ENCODE results near the gene ACTR3. TPM values are rescaled to one million over a fixed set of nuclear protein-coding genes. Genes with fewer than 3 reads are reported as not detected.

ACTR3 gene
- total and polyA plus RNA-seq, 2 of the 4 experiments (the other 2 are of a cell fraction), result 246 to 307 TPM

DNA sequence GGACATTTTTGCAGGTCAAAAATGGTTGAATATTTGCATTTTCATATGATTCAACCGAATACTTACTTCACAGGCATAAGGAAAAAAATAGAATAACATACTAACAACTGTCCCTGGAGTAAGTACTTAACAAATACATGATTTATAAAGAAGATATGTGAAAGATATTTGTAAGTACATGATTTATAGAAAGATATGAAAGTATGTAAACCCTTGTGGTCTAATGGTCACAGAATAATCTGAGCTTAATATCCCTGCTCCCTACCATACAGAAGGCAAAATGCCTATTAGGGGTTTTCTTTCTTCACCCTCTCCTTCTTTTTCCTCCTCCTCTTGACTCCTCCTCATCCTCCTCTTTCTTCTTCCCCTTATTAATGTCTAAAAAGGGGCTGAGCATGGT is 20.6 kb upstream of the ACTR3 start:
- no peak overlapping the region for H2BK15ac ChIP-seq (ENCODE audit: low read depth, low read length)
- peak; percentile 53 for ATAC-seq (ENCODE audit: low read depth)
- no peaks in the 10 kb centered on the region for H3K9me3 ChIP-seq (ENCODE audit: control insufficient read depth, insufficient read depth, low read length)
- H4K91ac ChIP-seq (ENCODE audit: insufficient read depth, low read depth, low read length), result no peak overlapping the region
- intact Hi-C loops (cut with micrococcal nuclease), result no loop called here
- H3K18ac ChIP-seq (ENCODE audit: low read depth, low read length), result no peak overlapping the region
- no peak overlapping the region for H3K27ac ChIP-seq (ENCODE audit: insufficient read depth, low read length)
- H2AK9ac ChIP-seq (replicated peaks; ENCODE audit: low read depth, low read length, poor library complexity), result no peak overlapping the region
- no peak overlapping the region for H4K8ac ChIP-seq (ENCODE audit: low read depth in 2 of 2, low read length in 2 of 2)
- in situ Hi-C loops (cut with MboI; ENCODE audit: low sequenced_read_pairs), result no loop called here
- H4K20me1 ChIP-seq (ENCODE audit: insufficient read depth, low read length), result no peaks in the 10 kb centered on the region
- H2BK5ac ChIP-seq (ENCODE audit: low read depth, low read length, poor library complexity, severe bottlenecking), result no peak overlapping the region
- no peak overlapping the region for H3K9ac ChIP-seq (ENCODE audit: low read depth, low read length)
- no peaks in the 10 kb centered on the region for H3K27me3 ChIP-seq (ENCODE audit: control insufficient read depth, insufficient read depth, low read length)
- no peaks in the 10 kb centered on the region for H3K9me1 ChIP-seq (ENCODE audit: insufficient read depth, low read length)
- H2BK20ac ChIP-seq (ENCODE audit: low read depth, low read length), result no peak overlapping the region
- H3K14ac ChIP-seq (replicated peaks; ENCODE audit: low read depth, low read length), result no peak overlapping the region
- POLR2A ChIA-PET (ENCODE audit: unreplicated experiment), result no interaction called here
- no peak for TF ChIP-seq SMC3 (IDR thresholded peaks at IDR 0.05; ENCODE audit: low read depth, low read length)
- no peak for TF ChIP-seq RAD21 (IDR thresholded peaks at IDR 0.05; ENCODE audit: low read length)
- TF ChIP-seq POLR2A (IDR thresholded peaks at IDR 0.05; ENCODE audit: low read depth, low read length), result no peak
- no peak for TF ChIP-seq BHLHE40 (IDR thresholded peaks at IDR 0.05; ENCODE audit: low read depth, low read length)
- no peak for TF ChIP-seq CEBPB (IDR thresholded peaks at IDR 0.05; ENCODE audit: low read depth, low read length)
- no peak for TF ChIP-seq CTCF (conservative IDR thresholded peaks at IDR 0.05; ENCODE audit: low read depth, low read length)
- no peak for TF ChIP-seq RFX5 (IDR thresholded peaks at IDR 0.05; ENCODE audit: low read depth, low read length)
- TF ChIP-seq MXI1 (IDR thresholded peaks at IDR 0.05; ENCODE audit: borderline replicate concordance, low read depth, low read length), result no peak
- TF ChIP-seq, protein P1, sequence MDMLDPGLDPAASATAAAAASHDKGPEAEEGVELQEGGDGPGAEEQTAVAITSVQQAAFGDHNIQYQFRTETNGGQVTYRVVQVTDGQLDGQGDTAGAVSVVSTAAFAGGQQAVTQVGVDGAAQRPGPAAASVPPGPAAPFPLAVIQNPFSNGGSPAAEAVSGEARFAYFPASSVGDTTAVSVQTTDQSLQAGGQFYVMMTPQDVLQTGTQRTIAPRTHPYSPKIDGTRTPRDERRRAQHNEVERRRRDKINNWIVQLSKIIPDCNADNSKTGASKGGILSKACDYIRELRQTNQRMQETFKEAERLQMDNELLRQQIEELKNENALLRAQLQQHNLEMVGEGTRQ (IDR thresholded peaks at IDR 0.05; ENCODE audit: low read depth, low read length), result no peak
- TF ChIP-seq NFE2L2 (IDR thresholded peaks at IDR 0.05; ENCODE audit: low read depth, low read length), result no peak
- TF ChIP-seq MAFK (IDR thresholded peaks at IDR 0.05; ENCODE audit: low read depth, low read length), result no peak
- TF ChIP-seq MAZ (IDR thresholded peaks at IDR 0.05; ENCODE audit: borderline replicate concordance, low read depth, low read length), result no peak
- no peak for TF ChIP-seq CHD1 (IDR thresholded peaks at IDR 0.05; ENCODE audit: low read depth, low read length)
- no peak overlapping the region for H2AFZ ChIP-seq (replicated peaks; ENCODE audit: low read length, poor library complexity)
- no peaks in the 10 kb centered on the region for H3K36me3 ChIP-seq (ENCODE audit: control insufficient read depth, insufficient read depth, low read length)
- no peak overlapping the region for H3K56ac ChIP-seq (ENCODE audit: extremely low read depth, insufficient read depth, low read length)
- no peak overlapping the region for H3K4me2 ChIP-seq (ENCODE audit: low read depth, low read length)
- no CpG with 5 or more reads among the region's 1 CpG for WGBS, 2 experiments (ENCODE audit: extremely low coverage in 2 of 2, insufficient read length in 1 of 2)
- no peak overlapping the region for H3K23ac ChIP-seq (ENCODE audit: low read depth, low read length)
- no peak overlapping the region for H2BK120ac ChIP-seq (ENCODE audit: low read depth, low read length)
- no peak overlapping the region for H3K4ac ChIP-seq (ENCODE audit: low read depth, low read length)
- no peak overlapping the region for H3K4me3 ChIP-seq (ENCODE audit: insufficient read depth, low read depth, low read length)
- CTCF ChIA-PET, result no interaction called here
- peaks cover 4% of the 10 kb centered on the region; the same call in 1 of the 2 replicates for H3K4me1 ChIP-seq (ENCODE audit: control insufficient read depth, insufficient read depth, low read length)
- dilution Hi-C loops (cut with HindIII; ENCODE audit: low sequenced_read_pairs, unreplicated experiment), result no loop called here
- BruUV-seq (replicated peaks), result no TSS peak
- H3K79me1 ChIP-seq (ENCODE audit: low read depth in 1 of 2, low read length in 2 of 2), result no peaks in the 10 kb centered on the region
- peak; percentile 33 for DNase-seq
- no peak overlapping the region for H4K5ac ChIP-seq (ENCODE audit: low read depth, low read length)
- no peak overlapping the region for H2AK5ac ChIP-seq (ENCODE audit: low read depth, low read length)
